HG02884 (cell line): ENCODE results near the gene CCR6.
"Not testable (repeated sequence)": the region's sequence is repeated elsewhere in the genome, so short reads cannot be mapped to it uniquely, and the experiment has no call there.

ENCODE experiments used
- ATAC-seq: cut with Tn5 transposase; IDR thresholded peaks from one replicate; pipeline ENCODE4 v1.9.1; 2021; ENCODE audit warnings: mild to moderate bottlenecking, moderate library complexity; ENCODE audit not compliant: unreplicated experiment

The CCR6 gene

DNA sequence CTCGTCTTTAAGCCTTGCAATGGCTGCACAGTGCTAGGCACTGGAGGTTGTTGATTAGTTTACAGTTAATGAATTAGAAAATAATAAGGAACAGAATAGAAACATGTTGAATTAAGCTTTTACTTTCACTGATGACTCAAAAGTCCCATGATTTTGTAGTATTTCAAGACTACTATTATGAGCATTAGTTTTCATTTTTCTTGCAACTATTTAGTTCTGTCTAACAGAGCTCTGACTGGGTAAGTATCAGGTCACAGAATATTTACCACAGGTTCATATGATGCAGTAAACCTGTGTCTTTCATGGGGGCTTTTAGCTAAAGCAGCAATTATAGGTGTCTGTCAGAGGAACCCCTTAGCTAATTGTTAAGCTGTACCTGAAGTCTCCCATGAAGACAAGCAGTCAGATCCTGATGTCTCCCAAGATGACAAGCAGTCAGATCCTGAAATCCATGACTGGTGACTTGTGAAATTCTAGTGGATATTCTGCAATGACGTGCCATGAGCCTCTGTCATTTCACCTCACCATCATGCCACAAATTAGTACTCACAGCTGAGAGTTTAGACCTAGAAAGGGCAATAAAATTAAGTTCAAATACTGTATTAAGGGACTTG, 43.1 kb downstream of the CCR6 start:
- ATAC-seq: no peak

DNA sequence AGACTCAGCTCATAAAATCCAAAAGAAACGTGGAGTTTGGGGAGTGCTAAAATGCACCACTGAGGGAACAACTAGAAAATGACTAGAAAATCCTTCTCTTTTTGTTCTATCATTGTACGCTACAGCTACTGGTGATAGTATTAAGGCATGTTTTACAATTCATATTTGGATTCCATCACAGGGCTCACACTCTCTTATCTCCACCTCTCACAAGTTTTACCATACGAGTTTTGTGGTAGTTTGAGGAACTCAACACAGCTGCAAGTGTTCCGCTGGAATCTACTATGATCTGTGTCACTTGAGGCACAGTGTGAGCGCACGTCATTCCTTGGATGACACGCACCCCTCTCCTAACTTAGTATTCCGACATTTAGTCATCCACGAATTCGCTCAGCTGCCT, 44.8 kb downstream of the CCR6 start:
- ATAC-seq: not testable (repeated sequence)

DNA sequence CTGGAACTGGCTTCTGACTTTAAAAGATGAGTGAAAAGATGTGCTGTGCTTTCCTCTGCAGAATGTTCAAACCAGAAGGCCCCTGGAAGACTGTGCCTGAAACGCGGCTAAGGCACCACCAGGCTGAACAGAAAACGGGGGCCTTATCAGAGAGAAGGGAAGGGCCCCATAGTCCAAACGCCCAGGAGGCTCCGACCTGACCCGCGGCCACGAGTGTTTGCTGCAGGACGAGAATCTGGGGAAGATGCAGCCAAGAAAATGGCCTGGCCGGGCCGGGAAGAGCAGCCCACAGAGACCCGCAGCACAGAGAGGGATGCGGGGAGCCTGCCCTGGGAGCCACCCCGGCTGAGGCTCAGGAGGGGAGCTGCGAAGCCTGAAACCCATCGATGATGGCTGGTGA, 45.4 kb downstream of the CCR6 start:
- ATAC-seq: not testable (repeated sequence)

DNA sequence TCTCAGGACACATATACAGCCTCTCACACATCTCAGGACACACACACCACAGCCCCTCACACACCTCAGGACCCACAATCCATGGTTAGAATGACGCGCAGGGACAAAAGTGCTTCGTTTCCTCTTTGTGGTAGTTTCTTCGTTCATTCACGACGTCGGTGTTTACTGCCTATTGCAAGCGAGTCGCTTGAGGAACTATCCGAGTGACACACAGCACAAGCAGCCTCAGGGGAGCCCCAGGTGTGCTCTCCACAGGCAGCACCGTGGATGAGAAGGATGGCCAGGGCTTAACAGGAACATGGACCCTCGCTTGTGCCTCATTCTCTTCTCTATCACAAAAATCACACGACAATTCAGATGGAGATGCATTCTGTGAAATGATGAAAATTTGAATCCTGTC, 47.0 kb downstream of the CCR6 start:
- ATAC-seq: not testable (repeated sequence)

DNA sequence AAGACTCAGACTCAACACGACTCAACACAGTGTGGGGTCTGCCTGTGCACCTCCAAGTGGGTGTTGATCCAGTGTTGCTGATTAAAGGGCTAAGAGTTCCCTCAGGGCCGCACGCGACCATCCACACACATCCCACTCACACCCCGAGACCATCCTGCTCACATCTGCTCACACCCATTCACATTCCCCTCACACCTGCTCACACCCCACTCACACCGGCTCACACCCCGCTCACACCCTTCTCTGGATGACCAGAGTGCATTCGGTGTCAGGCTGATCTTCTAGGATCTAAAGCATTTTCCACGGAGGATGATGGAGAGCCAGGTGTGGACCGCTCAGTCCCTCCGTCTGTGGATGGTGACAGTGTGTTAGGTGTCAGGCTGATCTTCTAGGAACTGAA, 48.4 kb downstream of the CCR6 start:
- ATAC-seq: not testable (repeated sequence)

DNA sequence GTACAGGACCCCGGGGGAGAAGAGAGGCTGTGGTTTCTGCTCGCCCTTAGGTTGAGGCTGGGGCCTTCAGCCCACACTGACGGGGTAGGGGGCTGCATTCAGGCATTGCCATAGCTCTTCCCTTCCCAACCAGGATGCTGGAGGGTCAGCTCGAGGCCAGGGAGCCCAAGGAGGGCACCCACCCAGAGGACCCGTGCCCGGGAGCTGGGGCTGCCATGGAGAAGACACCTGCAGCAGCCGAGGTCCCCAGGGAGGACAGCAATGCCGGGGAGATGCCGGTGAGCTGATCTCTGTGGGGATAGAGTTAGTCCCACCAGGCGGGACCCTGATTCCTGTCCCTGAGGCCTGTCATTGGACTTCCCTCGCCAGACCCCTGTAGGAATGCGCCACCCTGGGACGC, 49.1 kb downstream of the CCR6 start:
- ATAC-seq: not testable (repeated sequence)

DNA sequence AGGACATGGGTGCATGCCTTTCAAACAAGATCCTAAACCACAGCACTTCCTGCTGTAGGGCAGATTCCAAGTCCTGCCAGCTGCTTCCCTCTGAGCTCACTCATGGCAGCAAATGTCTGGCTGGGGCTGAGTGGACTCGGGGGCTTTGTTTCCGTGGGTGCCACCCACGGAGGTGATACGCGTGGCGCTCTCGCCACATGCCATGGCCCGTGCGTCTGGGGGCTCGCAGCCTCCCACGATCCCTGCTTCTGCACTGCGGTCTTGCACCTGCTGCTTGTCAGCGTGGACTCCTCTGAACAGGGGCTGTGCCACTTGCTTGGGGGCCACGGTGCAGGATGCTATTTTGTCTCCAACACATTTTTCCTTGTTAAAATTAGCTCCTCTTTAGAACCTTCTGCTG, 54.4 kb downstream of the CCR6 start:
- ATAC-seq: not testable (repeated sequence)

DNA sequence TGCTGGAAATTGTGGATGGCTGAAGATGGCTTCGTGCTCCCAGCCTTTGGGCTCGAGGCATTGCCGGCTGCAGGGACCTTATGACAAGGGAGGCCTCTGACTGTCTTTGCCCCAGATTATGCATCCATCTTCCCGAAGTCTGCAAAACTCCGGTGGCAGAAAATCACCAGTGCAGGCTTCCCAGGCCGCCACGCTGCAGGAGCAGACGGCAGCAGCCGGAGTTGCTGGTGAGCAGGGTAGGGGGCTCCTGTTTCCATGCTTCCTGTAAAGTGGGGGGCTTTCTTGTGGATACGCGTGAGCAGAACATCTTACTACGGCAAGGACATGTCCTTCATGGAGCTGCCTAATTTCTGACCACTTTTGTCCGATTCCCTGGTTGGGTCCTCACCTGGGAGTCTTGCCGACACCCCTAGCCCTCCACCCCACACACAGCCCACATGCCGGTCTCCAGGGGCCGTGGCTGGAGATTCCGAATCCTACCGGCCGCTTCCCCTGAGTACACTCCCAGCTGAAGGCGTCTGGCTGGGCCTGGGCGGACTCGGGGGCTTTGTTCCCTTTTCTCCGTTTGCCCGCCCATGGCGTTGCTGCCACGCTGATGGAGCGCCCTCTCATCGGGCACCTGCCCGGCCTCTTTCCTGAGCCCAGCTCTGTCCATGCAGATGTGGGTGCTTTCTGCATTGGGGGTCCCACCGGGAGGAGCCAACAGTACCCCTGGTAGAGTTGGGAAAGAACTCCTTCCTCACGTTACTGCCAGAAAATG, 56.2 kb downstream of the CCR6 start:
- not testable (repeated sequence) for ATAC-seq

DNA sequence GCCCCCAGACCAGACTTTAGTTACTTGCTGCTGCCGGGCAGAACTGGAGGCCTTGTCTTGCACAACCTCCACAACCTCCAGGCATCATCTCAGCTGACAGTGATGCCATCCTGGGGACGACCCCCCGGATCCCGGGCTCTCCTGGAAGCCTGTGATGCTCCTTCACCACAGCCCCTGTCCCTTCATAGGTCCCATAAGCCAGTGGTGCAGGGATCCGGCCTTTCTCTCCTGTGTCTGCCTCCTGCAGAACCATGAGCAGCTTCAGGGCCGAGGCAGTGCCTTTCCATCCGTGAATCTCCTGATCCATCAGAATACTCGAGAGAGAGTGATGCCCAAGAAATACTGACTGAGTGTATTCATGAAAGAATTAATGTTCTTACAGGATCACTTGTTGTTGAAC, 57.2 kb downstream of the CCR6 start:
- ATAC-seq: not testable (repeated sequence)

DNA sequence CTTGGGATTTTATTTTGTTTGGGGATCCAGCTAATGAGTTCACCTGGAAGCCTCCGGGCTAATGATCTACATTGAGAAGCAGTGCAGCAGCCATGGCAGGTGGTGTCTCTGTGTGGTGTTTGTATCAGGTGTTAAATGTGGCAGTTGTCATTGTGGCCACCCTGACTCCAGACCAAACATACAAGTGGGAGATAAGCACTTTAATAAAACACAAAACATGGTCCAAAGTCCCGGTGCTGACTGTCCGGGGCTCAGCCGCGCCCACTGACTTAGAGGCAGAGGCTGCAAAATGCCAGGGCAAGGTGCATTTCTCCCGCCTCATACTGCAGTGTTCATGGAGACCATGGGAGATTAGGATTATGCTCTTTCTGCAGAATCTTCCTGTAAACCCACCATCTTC, 58.5 kb downstream of the CCR6 start:
- ATAC-seq: not testable (repeated sequence)

DNA sequence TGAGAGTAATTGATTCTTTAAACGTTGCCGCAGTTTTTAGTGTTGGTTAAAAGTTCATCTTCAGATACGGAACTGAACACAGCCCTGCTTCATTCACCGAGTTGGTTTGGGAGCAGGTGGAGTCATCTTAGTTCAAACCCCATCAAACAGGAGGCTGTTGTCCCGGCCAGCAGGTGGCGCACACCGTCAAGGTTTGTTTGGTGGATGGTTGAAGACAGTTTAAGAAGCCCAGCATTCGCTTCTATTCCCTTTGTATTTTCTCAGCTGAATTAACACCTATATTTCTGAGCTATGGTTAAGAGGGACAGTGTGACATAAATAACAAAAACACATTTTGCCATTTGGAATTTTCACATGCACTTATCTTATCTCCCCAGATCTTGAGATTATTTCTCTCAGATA, 60.0 kb downstream of the CCR6 start:
- ATAC-seq: peak; percentile 95

DNA sequence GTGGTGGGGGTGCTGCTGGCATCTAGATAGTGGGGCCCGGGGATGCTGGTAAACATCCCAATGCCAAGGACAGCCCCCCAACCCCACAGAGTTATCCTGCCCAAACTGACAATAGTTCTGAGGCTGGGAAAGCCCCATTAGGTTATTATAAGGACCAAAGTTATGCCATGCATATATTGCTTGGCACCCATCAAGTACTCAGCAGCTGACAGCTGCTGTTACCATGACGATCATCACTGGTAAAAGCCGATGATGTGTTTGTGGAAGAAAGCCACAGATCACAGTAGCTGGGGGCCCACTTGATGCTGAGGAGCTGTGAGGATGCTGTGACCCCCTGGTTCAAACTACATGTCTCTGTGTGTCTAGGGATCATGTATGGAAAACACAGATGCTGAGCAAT, 62.2 kb downstream of the CCR6 start:
- ATAC-seq: not testable (repeated sequence)

DNA sequence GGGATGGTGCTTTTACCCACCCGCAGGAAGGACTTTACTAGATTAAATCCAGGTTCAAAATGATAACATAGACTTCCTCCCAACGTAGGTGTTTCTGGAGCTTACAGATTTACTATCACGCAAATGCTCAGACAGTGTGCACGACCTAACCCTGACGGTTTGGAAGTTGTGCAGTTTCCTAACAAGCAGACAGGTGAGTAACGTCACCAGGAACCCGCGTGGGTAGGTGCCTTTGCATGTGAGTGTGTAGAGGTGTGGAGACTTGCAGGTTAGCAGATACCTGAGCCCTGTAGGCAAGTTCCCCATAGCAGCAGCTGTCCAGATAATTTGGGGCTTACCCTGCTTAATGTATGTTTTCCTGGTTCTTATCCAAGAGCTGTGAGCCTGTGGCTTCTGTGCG, 64.4 kb downstream of the CCR6 start:
- not testable (repeated sequence) for ATAC-seq
